NOMO-1 treated with dmso at 0.1 percent for 144 hours (cell line): ENCODE results near the gene HCRT.
"Not testable (repeated sequence)": the region's sequence is repeated elsewhere in the genome, so short reads cannot be mapped to it uniquely, and the experiment has no call there.

Source experiments
- DNase-seq: peaks from one replicate; lab custom pipeline; 2025; ENCODE audit not compliant: unreplicated experiment; lab: John Stamatoyannopoulos, UW

Gene HCRT

DNA sequence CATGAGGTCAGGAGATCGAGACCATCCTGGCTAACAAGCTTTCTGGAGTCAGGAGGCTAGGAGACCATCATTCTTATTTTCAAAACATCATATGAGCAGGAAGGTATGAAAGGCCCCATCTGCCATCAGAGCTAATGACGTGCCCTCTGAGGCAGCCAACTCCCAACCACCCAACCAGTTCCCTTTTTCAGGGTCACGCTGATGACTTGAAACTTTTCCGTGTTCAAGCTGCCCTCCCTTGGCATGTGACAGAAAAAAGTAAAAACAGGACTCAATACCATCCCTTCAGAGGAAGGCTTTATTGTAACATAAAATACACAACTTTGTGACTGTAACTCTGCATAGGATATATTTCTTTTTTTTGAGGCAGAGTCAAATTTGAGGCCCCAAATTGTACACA lies 13.6 kb upstream of the HCRT start:
- DNase-seq: peak; percentile 74

GRCh38 chr17:42197564-42198156 lies 12.4 kb upstream of the HCRT start:
- no peak for DNase-seq

GRCh38 chr17:42193969-42194899 lies 9.0 kb upstream of the HCRT start, which contains the start of gene GHDC:
Gene GHDC (minus strand): TSS chr17:42194494. CDS start chr17:42193581, 913 bp downstream.
- peak; percentile 89 for DNase-seq

GRCh38 chr17:42193216-42193968 lies 8.1 kb upstream of the HCRT start:
- DNase-seq: no peak

- no peak for DNase-seq
Measured at GRCh38 chr17:42192189-42193126, 7.2 kb upstream of the HCRT start.

GRCh38 chr17:42191275-42191608 lies 6.0 kb upstream of the HCRT start:
- no peak for DNase-seq

- DNase-seq: no peak
Measured at GRCh38 chr17:42190491-42191274, 5.4 kb upstream of the HCRT start.

DNA sequence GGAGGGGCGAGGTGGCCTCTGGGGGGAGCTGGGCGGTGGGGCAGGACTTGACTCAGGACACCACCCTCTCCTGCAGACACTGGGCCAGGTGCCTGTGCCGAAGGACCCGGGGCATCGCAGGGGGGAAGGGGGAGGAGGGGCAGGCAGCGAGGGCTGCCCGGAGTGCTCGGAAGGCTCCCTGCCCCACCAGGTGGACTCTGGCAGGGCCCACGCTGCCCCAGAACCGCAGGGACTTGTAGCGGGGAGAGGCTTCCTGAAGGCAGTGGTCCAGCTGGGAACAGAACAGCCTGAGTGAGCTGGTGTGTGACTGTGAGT lies 4.4 kb upstream of the HCRT start:
- no peak for DNase-seq

- DNase-seq: peak; percentile 43
Measured at GRCh38 chr17:42188749-42189650, 3.7 kb upstream of the HCRT start.

GRCh38 chr17:42187833-42188232 lies 2.6 kb upstream of the HCRT start:
- DNase-seq: no peak

GRCh38 chr17:42186191-42186590 lies 939 bp upstream of the HCRT start:
- DNase-seq: not testable (repeated sequence)

GRCh38 chr17:42185621-42185930 lies 324 bp upstream of the HCRT start:
- DNase-seq: no peak

DNA sequence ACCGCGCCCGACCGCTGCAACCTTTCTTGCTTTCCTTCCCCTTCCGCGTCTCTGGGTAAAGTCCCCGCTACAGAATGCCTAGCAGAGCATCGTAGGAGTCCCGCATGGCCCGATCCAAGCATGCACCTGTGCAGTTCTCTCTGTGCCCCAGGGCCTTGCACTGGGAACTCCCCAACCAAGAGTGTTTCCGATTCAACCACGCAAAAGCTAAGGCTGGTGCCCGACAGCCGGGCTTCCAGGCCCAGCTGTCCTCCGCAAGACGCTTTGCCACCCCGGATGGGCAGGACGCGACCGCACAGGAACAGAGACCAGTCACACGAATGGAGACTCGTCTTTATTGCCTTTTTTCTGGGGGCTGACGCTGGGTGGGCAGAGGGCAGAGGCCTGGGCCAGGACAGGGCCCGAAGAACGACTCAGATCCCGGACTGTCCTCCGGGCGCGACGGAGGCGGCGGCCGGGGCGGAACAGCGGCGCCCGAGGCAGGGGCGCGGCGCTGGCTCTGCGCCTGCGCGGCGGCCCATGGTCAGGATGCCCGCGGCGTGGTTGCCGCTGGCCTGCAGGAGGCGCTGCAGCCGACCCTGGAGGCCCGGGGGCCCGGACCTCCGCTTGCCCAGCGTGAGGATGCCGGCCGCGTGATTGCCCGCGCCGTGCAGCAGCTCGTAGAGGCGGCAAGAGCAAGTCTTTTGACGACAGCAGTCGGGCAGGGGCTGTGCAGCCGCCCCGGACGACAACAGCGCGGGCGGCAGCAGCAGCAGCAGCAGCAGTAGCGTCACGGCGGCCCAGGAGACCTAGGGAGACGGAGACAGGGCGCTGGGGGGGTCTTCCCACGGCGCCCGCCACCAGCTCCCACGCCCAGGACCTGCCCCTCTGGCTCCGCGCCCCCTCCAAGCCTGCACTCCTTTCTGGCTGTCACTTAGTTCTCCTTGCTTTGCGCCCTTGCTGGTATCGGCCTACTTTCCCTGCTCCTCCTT lies 1.2 kb downstream of the HCRT start:
- peak; percentile 70 for DNase-seq

GRCh38 chr17:42182927-42183734 lies 2.1 kb downstream of the HCRT start:
- DNase-seq: no peak

GRCh38 chr17:42181851-42182207 lies 3.4 kb downstream of the HCRT start:
- no peak for DNase-seq

DNA sequence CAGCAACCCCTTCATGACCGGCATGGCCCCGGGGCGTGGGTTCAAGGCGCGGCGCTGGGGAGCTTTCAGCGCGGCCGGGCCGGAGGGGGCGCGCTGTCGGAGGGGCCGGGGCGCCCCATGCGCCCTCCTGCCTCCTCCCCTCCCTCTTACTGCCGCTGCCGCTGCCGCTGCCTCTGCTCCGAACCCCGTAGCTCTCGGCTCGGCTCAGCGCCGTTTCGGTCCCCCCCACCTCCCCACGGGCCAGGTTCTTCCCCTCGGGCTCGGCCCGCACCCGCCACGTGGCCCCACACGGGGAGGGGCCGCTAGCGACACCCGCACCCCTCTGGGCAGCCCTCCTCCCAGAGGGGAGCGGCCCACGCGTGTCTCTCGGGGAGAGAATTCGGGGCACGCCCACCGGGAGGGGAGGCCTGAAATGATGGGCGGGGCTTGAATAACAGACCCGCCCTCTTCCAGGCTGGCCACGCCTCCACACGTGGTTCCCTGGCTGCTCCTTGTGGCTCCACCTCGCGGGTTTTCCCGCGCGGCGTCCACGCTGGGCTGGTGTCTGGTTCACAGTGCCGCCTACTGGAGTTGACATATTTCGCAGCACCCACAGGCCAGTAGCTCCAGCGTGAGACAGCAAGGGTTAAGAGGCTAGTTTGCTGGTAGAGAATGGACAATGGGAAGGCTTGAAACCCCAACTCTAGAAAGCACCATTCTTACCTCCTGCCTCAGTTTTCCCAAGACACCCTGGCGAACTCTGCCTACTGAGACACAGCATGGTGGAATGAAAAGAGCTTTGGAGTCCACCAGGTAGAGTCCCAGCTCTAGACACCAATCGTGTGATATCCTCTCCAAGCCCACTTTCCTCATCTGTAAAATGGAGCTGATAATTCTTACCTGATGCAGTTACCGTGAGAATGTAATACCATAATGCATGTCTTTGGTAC lies 4.1 kb downstream of the HCRT start, which contains the start of gene KCNH4:
Gene KCNH4, minus strand, starts transcription at position 221 of the 929 bp plus-strand sequence. Its CDS starts 197 bp downstream, at position 24.
- DNase-seq: peak; percentile 77
